Retina (tissue), 1 donor: Measurements from ENCODE around the gene SLC38A11.

Experiments
- DNase-seq: peaks from one replicate; pipeline ENCODE4 v3.0.0-alpha.2; 2016

SLC38A11 gene

DNA sequence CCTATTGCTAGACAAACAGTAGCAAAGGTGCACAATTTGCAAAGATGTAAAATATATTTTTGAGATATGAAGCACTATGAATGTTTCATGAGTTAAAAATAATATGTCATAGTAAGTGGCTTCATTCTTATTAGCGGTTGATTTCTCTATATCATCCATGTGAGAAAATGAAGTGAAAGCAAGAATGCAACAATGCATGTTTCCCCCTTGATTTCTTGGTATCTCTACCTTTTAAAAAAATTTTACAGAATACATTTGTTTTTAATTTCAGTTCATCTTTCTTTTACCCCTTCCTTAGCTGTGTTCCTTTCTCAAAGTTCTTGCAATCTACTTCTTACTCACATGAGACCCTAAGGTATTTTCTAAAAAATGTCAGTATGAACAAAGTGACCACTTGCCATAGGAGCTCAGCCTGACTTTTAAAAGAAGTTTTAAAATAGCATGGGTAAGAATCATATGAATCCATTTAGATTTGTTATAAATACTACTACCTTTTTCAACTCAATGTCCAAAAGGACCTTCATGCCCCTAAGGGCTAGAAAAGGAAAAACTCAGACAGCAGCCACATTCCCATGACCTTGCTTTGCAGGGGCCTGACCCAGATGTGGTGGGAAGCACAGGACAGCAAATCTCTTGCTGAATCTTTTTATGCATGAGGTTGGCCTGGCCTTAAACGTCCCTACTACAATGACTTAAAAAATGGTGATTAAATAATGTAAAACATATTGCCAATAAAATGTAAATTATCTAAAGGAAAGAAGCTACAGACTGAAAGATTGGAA is 14.8 kb upstream of the SLC38A11 start:
- DNase-seq = no peak

DNA sequence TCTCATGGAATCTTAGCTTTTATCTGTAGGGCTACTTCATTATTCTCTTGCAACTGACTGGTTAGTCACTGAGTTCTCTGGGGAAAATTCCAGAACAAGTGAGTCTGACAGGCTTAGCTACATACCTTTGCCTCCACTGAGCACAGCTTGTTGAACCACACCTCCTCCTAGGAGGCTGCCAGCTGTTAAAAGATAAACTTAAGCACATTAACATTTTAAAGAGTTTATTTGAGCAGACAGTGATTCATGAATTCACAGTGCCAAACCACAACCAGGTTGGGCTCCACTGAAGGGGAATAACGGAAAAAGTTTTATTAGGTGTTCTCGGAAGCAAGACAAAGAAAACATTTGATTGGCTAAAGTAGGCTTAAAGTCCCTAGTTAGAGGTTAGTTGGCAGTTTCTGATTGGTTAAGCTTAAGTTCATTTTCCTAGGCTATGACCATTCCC is 12.5 kb upstream of the SLC38A11 start:
- DNase-seq = no peak

DNA sequence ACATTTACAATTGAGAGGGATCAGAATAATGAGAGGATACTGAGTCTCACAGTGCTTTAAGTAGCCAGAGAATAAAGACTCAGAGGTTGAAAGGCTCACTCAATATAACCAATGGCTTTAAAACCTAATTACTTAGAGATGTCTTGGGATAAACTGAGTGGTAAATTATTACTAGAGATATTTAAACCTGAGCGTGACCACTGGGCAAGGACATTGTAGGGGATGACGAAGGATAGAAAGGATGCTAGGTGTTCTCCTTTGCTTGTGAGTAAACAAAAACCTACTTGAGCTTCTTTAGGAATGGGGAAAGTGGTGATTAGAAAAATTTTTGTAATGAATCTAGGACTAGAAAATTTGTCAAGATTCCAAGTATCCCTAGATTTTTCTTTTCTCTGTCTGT is 12.0 kb upstream of the SLC38A11 start:
- DNase-seq = no peak

DNA sequence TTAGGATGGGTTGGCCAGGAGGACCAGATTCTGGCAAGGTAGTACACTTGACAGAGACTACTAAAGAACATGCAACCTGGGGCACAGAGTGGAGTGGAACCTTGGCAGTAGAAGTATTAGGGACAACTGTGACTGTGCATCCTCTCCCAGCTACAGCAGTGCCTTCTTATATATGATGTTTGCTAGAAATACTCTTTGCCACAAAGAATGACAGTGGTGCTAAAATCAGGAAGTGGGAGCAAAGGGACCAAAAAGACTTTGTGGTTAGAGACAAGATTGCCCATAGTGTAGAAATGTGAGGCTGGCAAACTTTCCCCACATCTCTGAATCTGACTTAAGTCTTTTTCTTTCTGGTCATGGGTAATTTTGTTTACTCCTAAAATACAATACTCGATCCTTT is 9.4 kb upstream of the SLC38A11 start:
- no peak for DNase-seq

DNA sequence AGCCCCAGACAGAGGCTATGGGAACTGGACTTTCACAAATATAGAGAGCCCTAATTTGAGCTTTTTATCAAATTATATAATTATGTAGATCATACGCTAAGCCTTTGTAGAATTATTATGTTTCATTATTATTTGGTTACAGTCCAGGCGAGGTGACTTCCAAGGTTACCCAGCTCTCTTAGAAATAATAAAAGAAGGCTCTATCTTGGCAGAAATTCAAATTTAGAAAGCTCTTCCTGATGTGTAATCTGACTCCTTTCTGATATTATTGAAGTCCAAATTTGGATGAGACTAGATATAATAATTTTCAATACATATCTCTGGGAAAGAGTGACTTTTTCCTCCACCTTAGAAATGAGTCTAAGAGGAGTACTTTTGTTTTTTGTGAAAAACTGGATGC is 4.8 kb upstream of the SLC38A11 start:
- no peak for DNase-seq

DNA sequence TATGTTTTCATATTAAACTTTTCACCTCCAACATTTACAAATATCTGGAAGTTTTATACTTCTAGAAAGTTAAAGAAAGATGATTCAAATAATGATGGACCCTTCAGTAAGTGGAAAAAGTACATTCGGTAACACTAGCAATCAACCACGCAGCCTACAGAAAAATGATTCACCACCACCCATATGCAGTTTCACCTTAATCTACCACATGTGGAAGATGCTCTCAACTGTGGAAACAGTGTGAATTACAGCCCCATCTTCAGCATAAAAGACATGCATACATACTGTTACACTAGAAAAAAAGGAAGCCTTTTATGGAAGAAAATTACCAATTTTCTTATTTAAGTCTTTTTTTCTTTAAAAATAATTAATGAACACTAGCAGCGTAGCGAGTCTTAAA is 1.1 kb downstream of the SLC38A11 start:
- no peak for DNase-seq

DNA sequence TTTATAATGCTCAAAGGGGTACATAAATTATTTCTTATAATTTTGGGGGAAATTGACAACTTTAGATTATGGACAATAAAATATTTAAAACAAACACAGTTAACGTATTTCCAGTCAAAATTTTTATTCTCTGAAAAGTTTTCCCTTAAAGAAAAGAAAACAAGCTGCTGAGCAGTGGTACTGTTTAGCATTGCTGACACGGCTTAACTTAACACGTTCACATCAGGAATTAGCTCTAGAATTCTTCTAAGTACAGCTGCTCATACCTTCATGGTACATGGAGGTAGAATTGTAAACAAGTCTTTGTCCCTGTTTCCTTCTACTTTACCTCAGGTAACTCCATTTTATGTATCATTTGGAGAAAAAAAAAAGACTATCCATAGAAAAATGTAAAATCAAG is 2.0 kb downstream of the SLC38A11 start:
- DNase-seq = no peak

DNA sequence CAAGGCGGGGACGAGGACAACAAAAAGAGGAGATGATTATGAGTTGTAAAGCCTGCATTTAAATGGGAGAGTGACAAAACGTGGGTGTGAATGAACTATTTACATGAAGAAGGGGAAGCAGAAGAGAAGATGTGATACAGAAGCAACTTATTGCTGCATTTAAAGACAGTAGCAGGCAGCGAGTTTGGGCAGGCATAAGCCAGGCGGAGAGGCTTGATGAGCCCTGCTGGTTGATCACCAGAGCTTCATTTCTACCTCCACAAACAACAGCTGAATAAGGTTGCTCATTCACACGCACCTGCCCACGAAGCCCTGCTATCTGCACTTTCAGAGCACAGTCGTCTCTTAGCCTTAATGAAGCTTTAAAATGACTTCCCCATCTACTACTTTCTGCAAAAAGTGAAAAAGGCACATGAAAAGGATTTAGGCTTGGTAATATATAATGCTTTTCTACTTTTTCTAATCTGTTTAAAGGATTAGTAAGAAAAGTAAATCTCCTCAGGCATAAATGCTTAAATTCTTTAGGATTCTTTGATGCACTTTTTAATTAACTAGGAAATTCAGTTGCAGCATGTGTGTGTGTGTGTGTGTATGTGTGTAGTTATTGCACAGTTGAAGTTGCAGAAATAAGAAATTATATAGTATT is 3.1 kb downstream of the SLC38A11 start:
- no peak for DNase-seq

DNA sequence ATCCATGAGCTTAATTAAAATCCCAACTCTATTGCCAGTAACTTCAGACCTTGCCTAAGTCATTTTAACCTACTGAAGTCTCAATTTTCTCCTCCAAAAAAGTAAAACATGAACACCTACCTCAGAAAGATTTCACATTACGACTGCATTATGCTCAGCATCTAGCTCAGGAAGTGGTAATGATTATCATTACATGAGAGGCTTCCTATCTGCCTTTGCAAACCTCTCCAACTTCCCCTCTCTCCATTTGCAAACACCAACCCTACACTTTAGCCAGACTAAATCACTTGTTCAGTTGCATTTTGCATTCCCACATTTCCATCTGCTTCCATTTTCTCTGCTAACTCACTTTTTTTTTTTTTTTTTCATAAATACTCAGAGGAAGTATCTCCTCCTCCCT is 6.8 kb downstream of the SLC38A11 start:
- DNase-seq = no peak

DNA sequence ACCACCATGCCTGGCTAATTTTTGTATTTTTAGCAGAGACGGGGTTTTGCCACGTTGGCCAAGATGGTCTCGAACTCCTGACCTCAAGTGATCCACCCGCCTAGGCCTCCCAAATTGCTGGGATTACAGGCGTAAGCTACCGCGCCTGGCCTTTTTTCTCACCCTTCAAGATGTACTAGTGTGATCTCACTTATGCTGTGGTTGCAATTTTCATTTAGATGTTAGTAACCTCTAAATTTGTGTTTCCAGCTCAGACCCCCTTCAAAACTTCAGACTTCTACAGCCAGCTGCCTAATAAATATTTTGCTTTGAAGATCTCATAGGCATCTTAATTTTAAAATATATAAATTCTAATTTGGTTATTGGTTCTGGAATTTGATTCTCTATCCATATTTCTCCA is 8.0 kb downstream of the SLC38A11 start:
- no peak for DNase-seq

DNA sequence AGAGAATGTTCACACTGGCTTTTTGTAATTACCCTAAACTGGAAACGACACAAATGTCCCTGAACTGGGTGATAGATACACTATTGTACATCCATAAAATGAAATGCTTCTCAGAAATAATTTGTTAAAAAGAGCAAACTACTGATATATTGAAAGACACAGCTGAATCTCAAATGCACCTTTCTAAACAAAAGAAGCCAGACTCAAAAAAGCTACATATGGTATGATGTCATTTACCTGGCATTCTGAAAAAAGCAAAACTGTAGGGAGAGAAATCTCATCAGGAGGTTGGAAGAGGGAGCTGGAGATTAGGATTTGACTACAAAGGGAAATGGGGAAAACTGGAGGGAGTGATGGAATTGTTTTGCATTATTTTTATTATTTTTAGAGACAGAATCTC is 12.0 kb downstream of the SLC38A11 start:
- DNase-seq = no peak

DNA sequence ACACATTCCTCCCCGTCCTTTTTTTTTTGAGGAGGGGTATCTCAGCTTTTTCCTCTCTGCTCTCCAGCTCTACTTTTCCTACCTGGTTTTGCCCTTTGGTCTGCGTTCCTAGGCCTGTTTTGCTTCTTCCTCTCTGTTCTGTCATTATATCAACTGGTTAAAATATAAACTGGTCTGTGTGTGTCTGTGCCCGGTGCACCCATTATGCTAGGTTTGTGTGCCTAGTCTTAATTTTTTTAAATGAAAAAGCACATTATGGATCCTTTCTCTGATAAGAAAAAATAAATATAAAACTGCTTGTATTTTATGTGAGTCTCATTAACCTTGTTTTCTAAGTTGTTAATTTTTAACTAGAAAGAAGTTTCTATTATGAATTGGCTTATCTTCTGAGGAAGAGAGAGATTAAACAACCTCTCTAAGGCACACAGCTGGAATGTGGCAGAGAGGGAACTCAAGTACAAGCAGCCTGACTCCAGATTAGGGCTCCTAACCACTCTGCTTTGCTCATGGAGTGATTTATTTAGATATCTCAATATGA is 17.4 kb downstream of the SLC38A11 start:
- DNase-seq = no peak

DNA sequence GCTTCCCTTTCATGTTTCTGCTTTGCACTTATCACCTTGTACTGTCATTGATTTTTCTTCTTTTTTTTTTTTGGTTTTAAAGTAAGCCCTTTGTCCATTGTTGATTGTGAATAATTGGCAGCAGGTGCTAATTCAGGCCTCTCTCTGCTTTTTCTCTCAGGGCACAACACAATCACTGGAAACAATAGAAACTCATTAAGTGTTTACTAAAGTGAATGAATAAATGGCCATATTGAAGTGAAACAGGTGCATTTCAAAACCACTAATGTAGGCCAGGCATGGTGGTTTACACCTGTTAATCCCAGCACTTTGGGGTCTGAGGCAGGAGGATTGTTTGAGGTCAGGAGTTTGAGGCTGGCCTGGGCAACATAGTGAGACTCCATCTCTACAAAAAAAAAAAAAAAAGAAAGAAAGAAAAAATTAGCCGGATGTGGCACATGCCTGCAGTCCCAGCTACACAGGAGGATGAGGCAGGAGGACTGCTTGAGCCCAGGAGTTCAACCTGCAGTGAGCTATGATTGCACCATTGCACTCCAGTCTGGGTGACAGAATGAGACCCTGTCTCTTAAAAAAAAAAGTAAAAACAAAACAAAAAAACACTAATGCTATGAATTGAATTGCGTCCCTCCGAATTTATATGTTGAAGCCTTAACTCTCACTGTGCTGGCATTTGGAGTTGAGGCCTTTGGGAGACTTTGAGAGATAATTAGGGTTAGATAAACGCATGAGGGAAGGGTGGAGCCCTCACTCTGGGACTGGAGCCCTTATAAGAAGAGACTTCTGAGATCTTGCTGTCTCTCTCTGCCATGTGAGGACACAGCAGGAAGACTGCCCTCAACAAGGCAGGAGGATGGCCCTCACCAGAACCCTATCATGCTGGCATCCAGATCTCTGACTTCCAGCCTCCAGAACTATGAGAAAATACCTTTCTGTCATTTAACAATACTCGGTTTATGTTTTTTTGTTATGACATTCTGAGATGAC is 19.9 kb downstream of the SLC38A11 start:
- DNase-seq = no peak

DNA sequence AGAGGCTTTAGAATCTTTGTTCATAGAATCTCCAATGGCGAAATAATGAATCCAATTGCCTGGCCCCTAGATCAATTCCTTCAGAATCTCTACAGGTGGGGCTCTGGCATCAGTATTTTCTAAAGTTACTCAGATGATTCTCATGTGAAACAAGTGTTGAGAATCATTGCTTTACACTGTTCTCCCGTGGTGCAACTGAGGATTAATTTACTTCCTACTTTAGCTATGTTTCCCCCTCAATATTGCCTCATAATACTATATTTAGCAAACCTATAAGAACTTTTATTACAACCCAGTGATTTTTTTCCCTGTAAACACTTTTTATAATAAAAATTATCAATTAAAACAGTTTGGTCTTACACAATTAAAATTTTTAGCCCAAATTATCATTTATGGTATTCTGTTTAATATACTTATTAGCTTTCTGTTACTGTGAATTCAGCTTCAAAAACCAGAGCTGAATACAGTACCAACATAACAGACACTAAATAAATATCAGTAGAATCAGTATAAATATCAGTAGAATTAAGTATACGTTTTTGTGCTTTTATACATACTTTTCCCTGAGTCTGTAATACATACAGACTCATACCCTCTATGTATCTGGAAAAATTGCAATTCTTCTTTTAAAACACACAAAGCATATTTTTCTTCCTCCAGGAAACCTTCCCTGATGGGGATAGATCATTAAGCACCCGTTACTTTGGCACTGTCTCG is 20.8 kb downstream of the SLC38A11 start:
- DNase-seq = no peak

DNA sequence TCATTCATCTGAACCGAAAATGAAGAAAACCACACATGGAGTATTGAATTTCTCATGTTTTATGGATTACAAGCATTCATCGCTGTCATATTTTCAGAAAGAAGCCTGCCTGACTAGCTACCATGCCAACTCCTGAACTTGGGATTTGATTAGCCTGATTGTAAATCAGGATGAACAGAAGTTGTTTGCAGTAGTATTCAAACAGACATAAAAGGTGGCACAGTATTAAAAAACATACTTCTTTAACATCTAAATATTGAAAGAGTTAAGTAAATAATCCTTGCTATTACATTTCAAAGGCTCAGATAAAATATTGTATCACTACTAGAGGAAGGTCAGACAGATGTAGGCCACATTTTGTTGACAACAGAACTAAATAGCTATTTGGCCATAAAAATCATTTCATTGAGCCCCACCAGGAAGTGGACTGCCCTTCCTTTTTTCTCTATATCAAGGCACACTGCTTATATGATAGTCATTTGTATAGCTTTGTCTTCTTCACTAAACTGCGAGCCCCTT is 21.6 kb downstream of the SLC38A11 start:
- DNase-seq = no peak

DNA sequence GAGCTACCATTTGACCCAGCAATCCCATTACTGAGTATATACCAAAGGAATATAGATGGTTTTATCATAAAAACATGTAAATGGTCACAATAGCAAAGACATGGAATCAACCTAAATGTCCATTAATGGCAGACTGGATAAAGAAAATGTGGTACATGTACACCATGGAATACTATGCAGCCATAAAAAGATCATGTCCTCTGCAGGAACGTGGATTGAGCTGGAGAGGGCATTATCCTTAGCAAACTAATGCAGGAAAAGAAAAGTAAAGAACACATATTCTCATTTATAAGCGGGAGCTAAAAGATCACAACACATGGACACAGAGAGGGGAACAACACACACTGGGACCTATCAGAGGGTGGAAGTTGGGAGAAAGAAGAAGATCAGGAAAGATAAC is 22.9 kb downstream of the SLC38A11 start:
- DNase-seq = no peak

DNA sequence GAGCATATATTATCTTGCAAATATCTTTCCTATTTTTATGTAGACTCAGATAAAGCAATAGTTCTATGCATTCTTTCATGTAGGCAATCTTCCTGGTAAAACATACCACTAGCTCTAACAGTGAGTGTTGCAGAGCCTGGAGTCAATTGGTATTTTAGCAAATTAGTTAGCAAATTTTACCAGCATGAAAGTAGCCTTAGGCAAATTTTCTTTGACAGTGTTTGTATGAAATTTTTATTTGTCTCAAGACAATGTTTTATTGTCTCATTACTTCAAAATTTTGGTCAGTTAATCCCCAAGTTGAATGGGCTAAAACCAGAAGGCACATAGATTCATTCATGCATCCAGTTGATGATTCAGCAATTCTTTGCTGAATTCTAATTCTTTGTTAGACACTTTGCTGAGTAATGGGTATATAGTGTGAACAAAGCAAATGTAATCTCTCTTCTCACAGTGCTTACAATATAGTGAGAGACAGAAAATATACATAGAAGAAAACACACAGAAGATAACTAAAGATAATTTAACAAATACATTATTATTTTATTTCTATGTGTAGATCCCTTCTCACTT is 27.1 kb downstream of the SLC38A11 start:
- no peak for DNase-seq

DNA sequence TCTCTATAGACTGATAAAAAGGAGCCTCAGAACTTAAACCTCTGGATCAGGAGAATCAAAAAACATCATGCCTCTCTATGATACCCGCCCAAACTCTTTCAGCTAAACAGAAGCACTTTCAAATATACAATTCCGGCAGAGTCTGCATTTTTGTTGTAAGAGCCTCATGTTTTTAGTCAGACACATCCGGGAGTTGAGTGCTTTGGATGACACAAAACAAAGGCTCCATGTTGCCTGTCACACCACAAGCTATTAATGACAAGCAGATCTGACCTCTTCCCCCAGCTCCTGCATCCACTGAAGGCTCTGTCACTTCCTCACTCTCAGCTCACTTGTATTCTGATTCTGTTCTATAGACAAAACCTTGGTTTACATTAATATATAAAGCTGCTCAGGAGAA is 33.2 kb downstream of the SLC38A11 start:
- no peak for DNase-seq

DNA sequence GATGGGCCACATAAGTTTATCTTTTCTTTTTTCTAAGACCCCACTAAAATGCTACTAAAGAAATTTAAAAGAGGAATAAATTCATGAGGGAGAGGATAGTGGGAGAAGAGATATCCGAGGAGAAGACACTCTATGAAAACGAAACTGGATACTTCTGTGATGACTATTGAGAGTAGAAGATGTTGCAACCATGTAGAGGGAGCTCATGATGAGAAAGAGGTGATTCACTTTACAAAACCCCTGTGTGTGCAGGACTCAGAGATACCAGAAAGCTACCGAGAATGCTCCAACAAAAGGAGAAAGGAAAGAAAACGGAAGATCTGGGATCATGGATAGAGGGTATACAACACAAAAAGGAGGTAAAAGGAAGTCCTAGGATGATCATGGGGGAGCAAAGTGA is 34.9 kb downstream of the SLC38A11 start:
- DNase-seq = no peak

DNA sequence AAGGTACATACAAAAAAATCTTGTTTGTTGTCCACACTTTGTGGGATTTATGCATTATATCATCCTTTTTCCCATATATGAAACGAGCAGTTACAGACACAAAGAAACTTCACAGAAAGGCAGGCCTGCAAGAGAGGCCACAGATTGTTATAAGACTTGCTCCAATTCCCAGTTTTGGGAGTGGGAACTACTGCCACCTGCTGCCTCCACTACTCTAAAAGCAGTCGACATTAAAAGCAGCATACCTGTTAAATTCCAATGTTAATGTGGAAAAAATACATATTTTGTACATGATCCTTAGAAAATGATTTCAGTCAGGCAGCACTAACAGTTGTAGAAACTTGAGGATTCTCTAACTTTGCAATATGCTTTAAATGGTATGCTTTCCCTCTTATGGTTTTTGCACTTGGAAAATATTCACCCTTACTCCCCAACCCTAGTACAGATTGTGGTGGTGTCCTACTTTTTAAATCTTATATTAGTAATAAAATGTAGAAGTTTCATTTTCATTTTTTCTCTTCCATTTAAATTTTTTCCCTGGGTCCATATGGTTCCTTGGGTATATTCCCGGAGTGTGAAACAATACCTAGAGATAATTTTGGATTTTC is 37.9 kb downstream of the SLC38A11 start:
- DNase-seq = no peak

DNA sequence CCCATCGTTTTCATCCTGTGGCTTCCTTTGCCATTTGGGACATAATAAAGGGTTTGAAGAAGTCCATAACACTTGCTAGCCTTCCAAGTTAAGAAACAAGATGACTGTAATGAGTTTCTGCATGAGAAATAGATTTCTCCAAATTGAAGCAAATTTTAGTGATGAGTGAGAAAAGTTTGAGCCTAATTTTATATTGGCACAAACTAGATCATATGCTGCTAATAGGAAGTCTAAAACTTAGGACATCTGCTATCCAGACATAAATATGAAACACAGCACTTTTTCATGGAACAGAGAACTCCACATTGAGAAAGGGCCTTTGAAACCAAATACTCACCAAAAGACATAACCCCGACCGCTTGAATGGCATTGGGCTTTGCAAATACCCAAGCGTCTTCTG is 39.8 kb downstream of the SLC38A11 start:
- no peak for DNase-seq
